Activated CD8-positive, alpha-beta T cell treated with anti-CD3 and anti-CD28 coated beads for 36 hours (primary cell): ENCODE data around the gene CLIC4. TPM values are rescaled to one million over a fixed set of nuclear protein-coding genes. Genes with fewer than 3 reads are reported as not detected.
"Not testable (repeated sequence)": the region's sequence is repeated elsewhere in the genome, so short reads cannot be mapped to it uniquely, and the experiment has no call there.

Source experiments
- ATAC-seq: fragments of 200-7000 bp; cut with Tn5 transposase; one replicate; pipeline ENCODE4 v1.10.0; 2021; ENCODE audit warnings: mild to moderate bottlenecking, moderate library complexity
- CTCF ChIA-PET: fragments of 350-600 bp; sonication (Branson Sonifier 250); formaldehyde crosslinking; loops from one replicate; lab custom pipeline; 2021; ENCODE audit warnings: antibody characterized with exemption; lab: Charles Lee
- POLR2A ChIA-PET: fragments of 350-600 bp; sonication (Branson Sonifier 250); formaldehyde crosslinking; loops from one replicate; lab custom pipeline; 2021; ENCODE audit warnings: antibody characterized with exemption; lab: Charles Lee
- DNase-seq: peaks from one replicate; pipeline ENCODE4 v3.0.0-alpha.2; 2020
- H3K27ac Mint-ChIP-seq: one replicate; pipeline ENCODE4 v1.8.0; 2021; ENCODE audit warnings: mild to moderate bottlenecking, mixed read lengths
- H3K27me3 Mint-ChIP-seq: one replicate; pipeline ENCODE4 v1.8.0; 2021; ENCODE audit warnings: mixed read lengths
- H3K36me3 Mint-ChIP-seq: one replicate; pipeline ENCODE4 v1.8.0; 2021; ENCODE audit warnings: low read depth, mixed read lengths
- H3K4me1 Mint-ChIP-seq: one replicate; pipeline ENCODE4 v1.8.0; 2021; ENCODE audit warnings: low read depth, mixed read lengths
- H3K4me3 Mint-ChIP-seq: one replicate; pipeline ENCODE4 v1.8.0; 2021; ENCODE audit warnings: mild to moderate bottlenecking, moderate library complexity, mixed read lengths
- H3K9me3 Mint-ChIP-seq: one replicate; pipeline ENCODE4 v1.8.0; 2021; ENCODE audit warnings: mixed read lengths
- intact Hi-C: fragments of 100-400 bp; cut with micrococcal nuclease; formaldehyde crosslinking; loops from one replicate; pipeline ENCODE4 v1.10.0; 2022
- total RNA-seq, 2 experiments: library from RNA; stranded (reverse); gene quantifications; one replicate each; pipeline ENCODE4 v1.2.3, GENCODE V29; 2021
- TF ChIP-seq, protein P1 (sequence below): fragments of 200-600 bp; IDR thresholded peaks from one replicate; pipeline ENCODE4 v1.8.0; 2022; ENCODE audit warnings: antibody characterized with exemption, mild to moderate bottlenecking

The CLIC4 gene
- total RNA-seq, 2 experiments from 2014 or later = 19.7 to 21.8 TPM

GRCh38 chr1:24795236-24795635 lies 50.0 kb downstream of the CLIC4 start:
- H3K27ac Mint-ChIP-seq = no peak overlapping the region
- TF ChIP-seq, protein P1, sequence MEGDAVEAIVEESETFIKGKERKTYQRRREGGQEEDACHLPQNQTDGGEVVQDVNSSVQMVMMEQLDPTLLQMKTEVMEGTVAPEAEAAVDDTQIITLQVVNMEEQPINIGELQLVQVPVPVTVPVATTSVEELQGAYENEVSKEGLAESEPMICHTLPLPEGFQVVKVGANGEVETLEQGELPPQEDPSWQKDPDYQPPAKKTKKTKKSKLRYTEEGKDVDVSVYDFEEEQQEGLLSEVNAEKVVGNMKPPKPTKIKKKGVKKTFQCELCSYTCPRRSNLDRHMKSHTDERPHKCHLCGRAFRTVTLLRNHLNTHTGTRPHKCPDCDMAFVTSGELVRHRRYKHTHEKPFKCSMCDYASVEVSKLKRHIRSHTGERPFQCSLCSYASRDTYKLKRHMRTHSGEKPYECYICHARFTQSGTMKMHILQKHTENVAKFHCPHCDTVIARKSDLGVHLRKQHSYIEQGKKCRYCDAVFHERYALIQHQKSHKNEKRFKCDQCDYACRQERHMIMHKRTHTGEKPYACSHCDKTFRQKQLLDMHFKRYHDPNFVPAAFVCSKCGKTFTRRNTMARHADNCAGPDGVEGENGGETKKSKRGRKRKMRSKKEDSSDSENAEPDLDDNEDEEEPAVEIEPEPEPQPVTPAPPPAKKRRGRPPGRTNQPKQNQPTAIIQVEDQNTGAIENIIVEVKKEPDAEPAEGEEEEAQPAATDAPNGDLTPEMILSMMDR = no peak
- no peak for DNase-seq

DNA sequence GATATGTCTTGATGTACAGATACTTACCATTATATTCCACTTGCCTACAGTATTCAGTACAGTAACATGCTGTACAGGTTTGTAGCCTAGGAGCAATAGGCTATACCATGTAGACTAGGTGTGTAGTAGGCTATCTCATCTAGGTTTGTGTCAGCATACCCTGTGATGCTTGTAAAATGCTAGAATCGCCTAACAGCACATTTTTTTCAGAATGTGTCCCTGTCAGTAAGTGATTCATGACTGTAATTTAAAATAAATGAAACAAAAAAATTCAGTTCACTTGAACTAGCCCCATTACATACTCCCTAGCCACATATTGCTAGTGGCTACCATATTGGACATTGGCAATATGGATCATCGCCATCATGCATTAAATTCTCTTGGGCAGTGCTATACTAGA lies 51.3 kb downstream of the CLIC4 start:
- no peak overlapping the region for H3K27ac Mint-ChIP-seq
- CTCF ChIA-PET = no interaction called here
- intact Hi-C loops = no loop called here

More at GRCh38 chr1:24795236-24795635, 50.0 kb downstream of the CLIC4 start:
- intact Hi-C loops = no loop called here
- Mint-ChIP-seq H3K36me3 (no peaks in the 10 kb centered on the region), H3K4me1 (no peaks in the 10 kb centered on the region), H3K9me3 (peaks cover 4% of the 10 kb centered on the region), H3K4me3 (no peak overlapping the region), H3K27me3 (no peaks in the 10 kb centered on the region)
- CTCF ChIA-PET = no interaction called here
- ATAC-seq = no peak
- POLR2A ChIA-PET = no interaction called here

DNA sequence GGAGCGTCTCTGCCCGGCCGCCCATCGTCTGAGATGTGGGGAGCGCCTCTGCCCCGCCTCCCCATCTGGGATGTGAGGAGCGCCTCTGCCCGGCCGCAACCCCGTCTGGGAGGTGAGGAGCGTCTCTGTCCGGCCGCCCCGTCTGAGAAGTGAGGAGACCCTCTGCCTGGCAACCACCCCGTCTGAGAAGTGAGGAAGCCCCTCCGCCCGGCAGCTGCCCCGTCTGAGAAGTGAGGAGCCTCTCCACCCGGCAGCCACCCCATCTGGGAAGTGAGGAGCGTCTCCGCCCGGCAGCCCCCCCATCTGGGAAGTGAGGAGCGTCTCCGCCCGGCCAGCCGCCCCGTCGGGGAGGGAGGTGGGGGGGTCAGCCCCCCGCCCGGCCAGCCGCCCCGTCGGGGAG lies 54.0 kb downstream of the CLIC4 start:
- not testable (repeated sequence) for H3K9me3 Mint-ChIP-seq

More for the DNA sequence above, 51.3 kb downstream of the CLIC4 start:
- POLR2A ChIA-PET = no interaction called here
- no peak for ATAC-seq
- no peaks in the 10 kb centered on the region for H3K4me1 Mint-ChIP-seq
- DNase-seq = no peak
- no peak overlapping the region for H3K4me3 Mint-ChIP-seq
- TF ChIP-seq, protein P1 = no peak
- no peaks in the 10 kb centered on the region for H3K27me3 Mint-ChIP-seq
- H3K9me3 Mint-ChIP-seq = peaks cover 4% of the 10 kb centered on the region
- no peaks in the 10 kb centered on the region for H3K36me3 Mint-ChIP-seq

GRCh38 chr1:24801176-24801575 lies 55.9 kb downstream of the CLIC4 start:
- Mint-ChIP-seq H3K36me3 (no peaks in the 10 kb centered on the region), H3K9me3 (peaks cover 4% of the 10 kb centered on the region), H3K27me3 (no peaks in the 10 kb centered on the region), H3K27ac (no peak overlapping the region), H3K4me1 (peaks cover 3% of the 10 kb centered on the region), H3K4me3 (no peak overlapping the region)
- TF ChIP-seq, protein P1 = no peak
- no peak for DNase-seq
- ChIA-PET CTCF (no interaction called here), POLR2A (no interaction called here)
- ATAC-seq = no peak
- intact Hi-C loops = no loop called here

More for the DNA sequence above, 54.0 kb downstream of the CLIC4 start:
- intact Hi-C loops, H3K4me1 Mint-ChIP-seq, H3K27me3 Mint-ChIP-seq, CTCF ChIA-PET, ATAC-seq, POLR2A ChIA-PET, H3K27ac Mint-ChIP-seq, H3K36me3 Mint-ChIP-seq, DNase-seq, H3K4me3 Mint-ChIP-seq: not testable (repeated sequence)

GRCh38 chr1:24803220-24803619 lies 58.0 kb downstream of the CLIC4 start:
- ATAC-seq = no peak
- Mint-ChIP-seq H3K4me1 (peaks cover 3% of the 10 kb centered on the region), H3K27me3 (no peaks in the 10 kb centered on the region), H3K27ac (no peak overlapping the region), H3K9me3 (peaks cover 3% of the 10 kb centered on the region), H3K4me3 (no peak overlapping the region), H3K36me3 (no peaks in the 10 kb centered on the region)
- DNase-seq = no peak
- intact Hi-C loops = no loop called here
- ChIA-PET CTCF (interaction anchor here (1.3 to 1.5 kb wide), 2 partner anchors 27 to 33 kb away, joined by 3 to 4 read pairs; no protein-coding TSS in a partner anchor), POLR2A (no interaction called here)
- TF ChIP-seq, protein P1 = no peak
